ENCODE measurements around the gene ZBTB17. TPM values are rescaled to one million over a fixed set of nuclear protein-coding genes. Genes with fewer than 3 reads are reported as not detected.
"Not testable (repeated sequence)": the region's sequence is repeated elsewhere in the genome, so short reads cannot be mapped to it uniquely, and the experiment has no call there.

Gene ZBTB17
- polyA plus RNA-seq, 3 donors, result 35.5 to 38.4 (median 36.6) TPM

- no peak for DNase-seq
These were observed 15.7 kb upstream of the ZBTB17 start for GRCh38 chr1:15991427-15992186.

GRCh38 chr1:15989776-15990175 lies 13.9 kb upstream of the ZBTB17 start:
- no peak for DNase-seq

GRCh38 chr1:15988856-15989736 lies 13.2 kb upstream of the ZBTB17 start:
- no peak for DNase-seq

- no peak for DNase-seq
These were observed 9.9 kb upstream of the ZBTB17 start for GRCh38 chr1:15985611-15986297.

GRCh38 chr1:15983275-15983674 lies 7.4 kb upstream of the ZBTB17 start:
- DNase-seq, result no peak

- DNase-seq, result no peak
These were observed 5.8 kb upstream of the ZBTB17 start for GRCh38 chr1:15981679-15982078.

- not testable (repeated sequence) for DNase-seq
These were observed 2.0 kb upstream of the ZBTB17 start for GRCh38 chr1:15977947-15978346.

- DNase-seq, result peak; percentile 35
These were observed 520 bp downstream of the ZBTB17 start for GRCh38 chr1:15975358-15975804.

GRCh38 chr1:15974855-15975254 lies 1.0 kb downstream of the ZBTB17 start:
- DNase-seq, result no peak

- DNase-seq, result no peak
These were observed 2.1 kb downstream of the ZBTB17 start for GRCh38 chr1:15973772-15974171.

GRCh38 chr1:15972409-15972808 lies 3.5 kb downstream of the ZBTB17 start:
- DNase-seq, result no peak

- DNase-seq, result no peak
These were observed 5.0 kb downstream of the ZBTB17 start for GRCh38 chr1:15970911-15971310.

- no peak for DNase-seq
These were observed 6.5 kb downstream of the ZBTB17 start for GRCh38 chr1:15969321-15969880.

- DNase-seq, result no peak
These were observed 7.7 kb downstream of the ZBTB17 start for GRCh38 chr1:15968172-15968571.

- no peak for DNase-seq
These were observed 9.0 kb downstream of the ZBTB17 start for GRCh38 chr1:15966956-15967344.

- no peak for DNase-seq
These were observed 9.6 kb downstream of the ZBTB17 start for GRCh38 chr1:15966081-15966955.

- no peak for DNase-seq
These were observed 10.6 kb downstream of the ZBTB17 start for GRCh38 chr1:15965228-15965767.

- DNase-seq, result no peak
These were observed 11.8 kb downstream of the ZBTB17 start for GRCh38 chr1:15963968-15964648.

GRCh38 chr1:15963363-15963967 lies 12.4 kb downstream of the ZBTB17 start:
- no peak for DNase-seq
